GM12865 (cell line): ENCODE data around the gene CLIC4.

Experiments
- DNase-seq: peaks from one replicate; pipeline ENCODE4 v3.0.0; 2010; ENCODE audit warnings: low read depth
- H3K4me3 ChIP-seq: 2 replicates; pipeline ENCODE4 v1.5.1; 2011; ENCODE audit warnings: mild to moderate bottlenecking, low read depth, low read length, control low read depth
- CTCF ChIP-seq: IDR thresholded peaks from 2 replicates; pipeline ENCODE4 v1.5.1; 2011; ENCODE audit warnings: low read length, control low read depth, low read depth, inconsistent platforms; ENCODE audit not compliant: insufficient read depth; ENCODE audit errors: missing control alignments

The CLIC4 gene

GRCh38 chr1:24874056-24874455, 128.8 kb downstream of the CLIC4 start:
- DNase-seq: no peak
- TF ChIP-seq CTCF: no peak
- no peak overlapping the region for H3K4me3 ChIP-seq

GRCh38 chr1:24874611-24875234, 129.5 kb downstream of the CLIC4 start:
- no peak for TF ChIP-seq CTCF
- no peak overlapping the region for H3K4me3 ChIP-seq
- no peak for DNase-seq

GRCh38 chr1:24875257-24875656, 130.0 kb downstream of the CLIC4 start:
- no peak for DNase-seq
- H3K4me3 ChIP-seq: no peak overlapping the region
- no peak for TF ChIP-seq CTCF

- DNase-seq: no peak
- H3K4me3 ChIP-seq: no peak overlapping the region
- no peak for TF ChIP-seq CTCF
Measured at GRCh38 chr1:24875991-24876506, 130.8 kb downstream of the CLIC4 start.

GRCh38 chr1:24878045-24878444, 132.8 kb downstream of the CLIC4 start:
- no peak for TF ChIP-seq CTCF
- no peak overlapping the region for H3K4me3 ChIP-seq

GRCh38 chr1:24878775-24879742, 133.8 kb downstream of the CLIC4 start:
- no peak for TF ChIP-seq CTCF
- no peak overlapping the region for H3K4me3 ChIP-seq
- no peak for DNase-seq

More at GRCh38 chr1:24878045-24878444, 132.8 kb downstream of the CLIC4 start:
- DNase-seq: peak; percentile 27

- no peak for DNase-seq
- H3K4me3 ChIP-seq: no peak overlapping the region
- no peak for TF ChIP-seq CTCF
Measured at GRCh38 chr1:24881034-24881433, 135.8 kb downstream of the CLIC4 start.
